ENCODE results near the gene PRODH2.
A peak's percentile ranks its signal among the peaks of the same experiment; 100 is the strongest.

Gene PRODH2

GRCh38 chr19:35812220-35813042 lies at the start of gene PRODH2:
Gene PRODH2 (minus strand): TSS chr19:35812845. CDS start chr19:35812805, 40 bp downstream.
- Histone ChIP-seq H3K4me1 (ENCODE audit: control insufficient read depth, insufficient read depth, low read length) (no peaks in the 10 kb centered on the region), H3K27ac (ENCODE audit: low read length) (no peak within 1 kb of the TSS), H3K36me3 (ENCODE audit: control insufficient read depth in 2 of 2, insufficient read depth in 2 of 2, low read length in 2 of 2) (no peaks in the 10 kb centered on the region), H3K9ac (ENCODE audit: low read length in 2 of 2) (no peak within 1 kb of the TSS), H3K4me3 (ENCODE audit: low read length in 2 of 2) (no peak within 1 kb of the TSS), H3K27me3 (ENCODE audit: control insufficient read depth in 1 of 2, insufficient read depth in 2 of 2, low read length in 2 of 2) (peaks cover 0 to 8% of the 10 kb centered on the region in 2 donors), H3K9me3 (ENCODE audit: control insufficient read depth in 2 of 2, low read length in 2 of 2) (no peaks in the 10 kb centered on the region)

GRCh38 chr19:35861640-35862160 lies 49.1 kb upstream of the PRODH2 start:
- Histone ChIP-seq H3K27ac (ENCODE audit: low read length) (no peak overlapping the region), H3K27me3 (ENCODE audit: control insufficient read depth in 1 of 2, insufficient read depth in 2 of 2, low read length in 2 of 2) (peaks cover 28 to 40% of the 10 kb centered on the region in 2 donors), H3K9me3 (ENCODE audit: control insufficient read depth in 2 of 2, low read length in 2 of 2) (no peaks in the 10 kb centered on the region), H3K36me3 (ENCODE audit: control insufficient read depth in 2 of 2, insufficient read depth in 2 of 2, low read length in 2 of 2) (no peaks in the 10 kb centered on the region), H3K4me1 (ENCODE audit: control insufficient read depth, insufficient read depth, low read length) (peaks cover 6% of the 10 kb centered on the region), H3K9ac (ENCODE audit: low read length in 2 of 2) (no peak overlapping the region), H3K4me3 (ENCODE audit: low read length in 2 of 2) (no peak overlapping the region)

- peaks cover 32 to 42% of the 10 kb centered on the region in 2 donors for H3K27me3 ChIP-seq (ENCODE audit: control insufficient read depth in 1 of 2, insufficient read depth in 2 of 2, low read length in 2 of 2)
- H3K4me3 ChIP-seq (ENCODE audit: low read length in 2 of 2): no peak overlapping the region
These were observed 48.4 kb upstream of the PRODH2 start for GRCh38 chr19:35860818-35861639.

GRCh38 chr19:35860436-35860817 lies 47.8 kb upstream of the PRODH2 start:
- Histone ChIP-seq H3K27me3 (ENCODE audit: control insufficient read depth in 1 of 2, insufficient read depth in 2 of 2, low read length in 2 of 2) (peaks cover 38 to 44% of the 10 kb centered on the region in 2 donors), H3K9ac (ENCODE audit: low read length in 2 of 2) (no peak overlapping the region), H3K36me3 (ENCODE audit: control insufficient read depth in 2 of 2, insufficient read depth in 2 of 2, low read length in 2 of 2) (no peaks in the 10 kb centered on the region), H3K27ac (ENCODE audit: low read length) (no peak overlapping the region), H3K4me1 (ENCODE audit: control insufficient read depth, insufficient read depth, low read length) (peaks cover 15% of the 10 kb centered on the region), H3K4me3 (ENCODE audit: low read length in 2 of 2) (no peak overlapping the region), H3K9me3 (ENCODE audit: control insufficient read depth in 2 of 2, low read length in 2 of 2) (no peaks in the 10 kb centered on the region)

More at GRCh38 chr19:35860818-35861639, 48.4 kb upstream of the PRODH2 start:
- no peaks in the 10 kb centered on the region for H3K9me3 ChIP-seq (ENCODE audit: control insufficient read depth in 2 of 2, low read length in 2 of 2)
- H3K27ac ChIP-seq (ENCODE audit: low read length): no peak overlapping the region
- H3K4me1 ChIP-seq (ENCODE audit: control insufficient read depth, insufficient read depth, low read length): peaks cover 12% of the 10 kb centered on the region
- H3K36me3 ChIP-seq (ENCODE audit: control insufficient read depth in 2 of 2, insufficient read depth in 2 of 2, low read length in 2 of 2): no peaks in the 10 kb centered on the region
- H3K9ac ChIP-seq (ENCODE audit: low read length in 2 of 2): no peak overlapping the region

GRCh38 chr19:35859414-35859813 lies 46.8 kb upstream of the PRODH2 start:
- Histone ChIP-seq H3K36me3 (ENCODE audit: control insufficient read depth in 2 of 2, insufficient read depth in 2 of 2, low read length in 2 of 2) (no peaks in the 10 kb centered on the region), H3K9ac (ENCODE audit: low read length in 2 of 2) (no peak overlapping the region), H3K9me3 (ENCODE audit: control insufficient read depth in 2 of 2, low read length in 2 of 2) (no peaks in the 10 kb centered on the region), H3K4me1 (ENCODE audit: control insufficient read depth, insufficient read depth, low read length) (peaks cover 15% of the 10 kb centered on the region), H3K27ac (ENCODE audit: low read length) (no peak overlapping the region), H3K27me3 (ENCODE audit: control insufficient read depth in 1 of 2, insufficient read depth in 2 of 2, low read length in 2 of 2) (peaks cover 49 to 51% of the 10 kb centered on the region in 2 donors), H3K4me3 (ENCODE audit: low read length in 2 of 2) (no peak overlapping the region)

GRCh38 chr19:35858311-35858710 lies 45.7 kb upstream of the PRODH2 start:
- H3K27me3 ChIP-seq (ENCODE audit: control insufficient read depth in 1 of 2, insufficient read depth in 2 of 2, low read length in 2 of 2): peaks cover 49 to 51% of the 10 kb centered on the region in 2 donors
- H3K9ac ChIP-seq (ENCODE audit: low read length in 2 of 2): no peak overlapping the region
- peaks cover 15% of the 10 kb centered on the region for H3K4me1 ChIP-seq (ENCODE audit: control insufficient read depth, insufficient read depth, low read length)
- no peaks in the 10 kb centered on the region for H3K36me3 ChIP-seq (ENCODE audit: control insufficient read depth in 2 of 2, insufficient read depth in 2 of 2, low read length in 2 of 2)
- H3K4me3 ChIP-seq (ENCODE audit: low read length in 2 of 2): no peak overlapping the region
- H3K27ac ChIP-seq (ENCODE audit: low read length): no peak overlapping the region
- no peaks in the 10 kb centered on the region for H3K9me3 ChIP-seq (ENCODE audit: control insufficient read depth in 2 of 2, low read length in 2 of 2)

GRCh38 chr19:35856546-35857149 lies 44.0 kb upstream of the PRODH2 start, which contains the start of gene KIRREL2:
Gene KIRREL2 (plus strand): TSS chr19:35856911. CDS start chr19:35857120, 209 bp downstream.
- Histone ChIP-seq H3K9me3 (ENCODE audit: control insufficient read depth in 2 of 2, low read length in 2 of 2) (no peaks in the 10 kb centered on the region), H3K4me1 (ENCODE audit: control insufficient read depth, insufficient read depth, low read length) (peaks cover 15% of the 10 kb centered on the region), H3K27ac (ENCODE audit: low read length) (no peak within 1 kb of the TSS), H3K36me3 (ENCODE audit: control insufficient read depth in 2 of 2, insufficient read depth in 2 of 2, low read length in 2 of 2) (no peaks in the 10 kb centered on the region), H3K4me3 (ENCODE audit: low read length in 2 of 2) (peak within 1 kb of the TSS; percentile 60 to 70), H3K9ac (ENCODE audit: low read length in 2 of 2) (no peak within 1 kb of the TSS), H3K27me3 (ENCODE audit: control insufficient read depth in 1 of 2, insufficient read depth in 2 of 2, low read length in 2 of 2) (peaks cover 52 to 58% of the 10 kb centered on the region in 2 donors)

GRCh38 chr19:35853038-35853756 lies 40.6 kb upstream of the PRODH2 start:
- Histone ChIP-seq H3K4me1 (ENCODE audit: control insufficient read depth, insufficient read depth, low read length) (peaks cover 15% of the 10 kb centered on the region), H3K27me3 (ENCODE audit: control insufficient read depth in 1 of 2, insufficient read depth in 2 of 2, low read length in 2 of 2) (peaks cover 58 to 67% of the 10 kb centered on the region in 2 donors), H3K4me3 (ENCODE audit: low read length in 2 of 2) (no peak overlapping the region), H3K36me3 (ENCODE audit: control insufficient read depth in 2 of 2, insufficient read depth in 2 of 2, low read length in 2 of 2) (no peaks in the 10 kb centered on the region), H3K9ac (ENCODE audit: low read length in 2 of 2) (no peak overlapping the region), H3K27ac (ENCODE audit: low read length) (no peak overlapping the region), H3K9me3 (ENCODE audit: control insufficient read depth in 2 of 2, low read length in 2 of 2) (no peaks in the 10 kb centered on the region)

- Histone ChIP-seq H3K4me3 (ENCODE audit: low read length in 2 of 2) (no peak within 1 kb of the TSS), H3K9me3 (ENCODE audit: control insufficient read depth in 2 of 2, low read length in 2 of 2) (no peaks in the 10 kb centered on the region), H3K27ac (ENCODE audit: low read length) (no peak within 1 kb of the TSS), H3K27me3 (ENCODE audit: control insufficient read depth in 1 of 2, insufficient read depth in 2 of 2, low read length in 2 of 2) (peaks cover 60 to 67% of the 10 kb centered on the region in 2 donors), H3K36me3 (ENCODE audit: control insufficient read depth in 2 of 2, insufficient read depth in 2 of 2, low read length in 2 of 2) (no peaks in the 10 kb centered on the region), H3K4me1 (ENCODE audit: control insufficient read depth, insufficient read depth, low read length) (peaks cover 15% of the 10 kb centered on the region), H3K9ac (ENCODE audit: low read length in 2 of 2) (no peak within 1 kb of the TSS)
These were observed 39.6 kb upstream of the PRODH2 start, which contains the start of gene NPHS1 for GRCh38 chr19:35852029-35852780. Gene NPHS1 (minus strand): TSS chr19:35852504. CDS start chr19:35851837, 667 bp downstream.
